Stimulated activated CD8-positive, alpha-beta memory T cell treated with anti-CD3 and anti-CD28 coated beads, Interleukin-4, amount 100 ng/mL, for 4 hours (primary cell): ENCODE results near the gene KANK3.
"Not testable (repeated sequence)": the region's sequence is repeated elsewhere in the genome, so short reads cannot be mapped to it uniquely, and the experiment has no call there.

Experiments
- DNase-seq, 2 donors: peaks; one replicate each; pipeline ENCODE4 v3.0.0-alpha.2; 2020; ENCODE audit warnings: low read depth in 2 of 2, low spot score in 1 of 2

KANK3 gene

DNA sequence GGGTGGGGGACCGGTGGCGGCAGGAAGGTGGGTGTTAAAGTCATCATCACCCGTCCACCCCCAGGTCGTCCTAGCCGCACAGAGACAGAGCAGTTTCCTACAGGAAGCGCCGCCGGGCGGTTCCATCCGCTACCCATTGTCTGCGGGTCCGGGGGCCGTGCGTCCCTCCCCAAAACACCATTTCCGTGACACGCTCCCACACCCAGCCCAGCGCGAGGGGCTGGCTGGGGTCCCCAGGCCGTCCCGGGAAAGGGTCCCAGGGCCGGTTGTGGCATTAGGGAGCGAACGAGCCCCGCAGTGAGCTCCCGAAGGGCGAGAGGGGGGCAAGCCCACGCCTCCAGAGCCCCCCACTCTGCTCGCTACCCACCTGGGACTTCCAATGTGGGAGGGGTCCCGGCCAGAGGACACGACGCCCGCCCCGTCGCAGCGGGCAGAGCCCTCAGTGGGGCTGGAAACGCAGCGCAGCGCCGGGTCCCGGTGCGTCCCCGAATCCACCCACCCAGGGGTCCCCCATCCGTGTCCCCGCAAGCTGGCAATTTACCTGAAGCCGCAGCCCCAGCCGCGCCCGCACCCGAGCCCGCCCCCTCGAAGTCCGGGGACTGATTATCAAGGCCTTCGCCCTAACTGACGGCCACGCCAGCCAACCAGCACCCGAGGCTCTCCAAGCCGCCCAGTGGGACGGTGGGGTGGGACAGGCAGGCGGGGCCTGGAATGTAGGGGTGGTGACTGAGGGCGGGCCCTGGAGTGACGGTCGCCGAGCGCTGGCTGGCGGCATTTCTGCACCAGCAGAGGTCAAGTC, at the start of gene KANK3:
KANK3 (minus strand) TSS at position 579 of the 799 bp plus-strand sequence. CDS start 5,434 bp downstream, outside the sequence.
- peak; percentile 71 to 86 for DNase-seq

GRCh38 chr19:8392017-8392591, 49.0 kb upstream of the KANK3 start:
- no peak for DNase-seq

DNA sequence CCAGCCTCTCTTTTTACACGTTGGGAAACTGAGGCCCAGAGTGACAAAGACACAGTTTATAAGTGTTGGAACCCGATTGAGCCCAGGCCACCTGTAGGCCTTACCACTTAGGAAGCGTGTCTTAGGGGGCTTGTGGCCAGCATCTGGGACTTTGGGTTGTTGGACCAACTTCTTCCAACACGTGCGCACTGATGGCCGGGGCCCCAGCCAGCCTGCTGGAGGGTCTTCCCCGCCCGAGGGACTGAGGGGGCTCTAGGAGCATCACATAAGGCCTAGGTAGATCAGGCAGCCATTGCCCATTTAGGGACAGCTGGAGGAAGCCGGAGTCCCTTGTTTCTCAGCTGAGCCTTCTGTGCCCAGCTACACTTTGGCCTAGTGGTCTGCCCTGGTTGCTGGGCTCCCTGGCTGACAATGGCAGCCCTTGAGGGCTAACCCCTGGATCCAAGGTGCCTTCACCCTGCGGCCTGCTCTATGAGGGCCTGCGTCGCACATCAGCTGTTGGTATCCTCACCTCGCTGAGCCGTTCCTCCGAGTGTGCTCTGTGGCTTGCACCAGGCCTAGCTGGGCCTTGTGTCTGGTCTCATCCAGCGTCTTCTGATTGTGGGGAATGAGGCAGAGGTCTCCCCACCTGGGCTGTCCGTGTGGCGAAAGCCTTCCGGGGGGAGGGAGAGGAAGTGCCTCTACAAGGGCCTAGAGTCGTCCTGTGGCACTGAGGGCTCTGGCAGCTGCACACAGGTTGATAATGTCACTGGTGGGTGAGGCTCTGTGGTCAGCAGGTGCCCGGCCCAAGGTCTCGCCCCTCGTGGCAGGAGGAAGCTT, 48.3 kb upstream of the KANK3 start:
- DNase-seq, result no peak

DNA sequence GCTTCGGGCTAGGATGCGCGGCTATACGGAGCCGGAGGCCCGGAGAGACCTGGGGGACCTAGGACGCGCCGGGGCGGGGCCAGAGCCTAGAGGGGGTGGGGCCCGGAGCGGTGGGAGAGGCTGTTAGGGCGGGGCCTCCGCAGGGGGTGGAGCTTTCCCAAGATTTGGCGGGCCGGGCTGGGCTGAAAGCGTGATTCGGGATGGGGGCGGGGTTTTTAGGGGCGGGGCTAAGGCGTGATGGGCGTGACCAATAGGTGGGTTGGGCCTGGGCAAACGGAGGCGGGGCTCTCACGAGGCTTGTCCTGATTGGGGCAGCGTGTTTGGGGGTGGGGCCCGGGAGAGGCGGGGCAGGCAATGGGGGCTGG, 47.5 kb upstream of the KANK3 start:
- peak; percentile 79 to 89 for DNase-seq

- DNase-seq, result peak; percentile 95 to 97
Observed at GRCh38 chr19:8389891-8390616, 47.0 kb upstream of the KANK3 start, which contains the start of gene RAB11B. RAB11B (plus strand) TSS chr19:8390360; CDS start chr19:8390417, 57 bp downstream.

DNA sequence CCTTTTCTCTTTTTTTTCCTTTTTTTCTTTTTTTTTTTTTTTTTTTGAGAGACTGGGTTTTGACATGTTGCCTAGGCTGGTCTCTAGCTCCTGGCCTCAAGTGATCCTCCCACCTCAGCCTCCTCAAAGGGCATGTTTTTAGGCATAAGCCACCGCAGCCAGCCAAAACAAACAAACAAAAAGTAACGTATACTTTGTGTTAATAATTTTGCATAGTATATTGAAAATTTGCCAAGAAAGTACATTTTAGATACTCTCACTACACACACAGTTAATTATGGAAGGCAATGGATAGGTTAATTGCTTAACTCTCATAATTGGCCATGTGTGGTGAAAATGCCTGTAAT, 45.5 kb upstream of the KANK3 start:
- no peak for DNase-seq

GRCh38 chr19:8387688-8388611, 44.9 kb upstream of the KANK3 start:
- DNase-seq, result no peak

DNA sequence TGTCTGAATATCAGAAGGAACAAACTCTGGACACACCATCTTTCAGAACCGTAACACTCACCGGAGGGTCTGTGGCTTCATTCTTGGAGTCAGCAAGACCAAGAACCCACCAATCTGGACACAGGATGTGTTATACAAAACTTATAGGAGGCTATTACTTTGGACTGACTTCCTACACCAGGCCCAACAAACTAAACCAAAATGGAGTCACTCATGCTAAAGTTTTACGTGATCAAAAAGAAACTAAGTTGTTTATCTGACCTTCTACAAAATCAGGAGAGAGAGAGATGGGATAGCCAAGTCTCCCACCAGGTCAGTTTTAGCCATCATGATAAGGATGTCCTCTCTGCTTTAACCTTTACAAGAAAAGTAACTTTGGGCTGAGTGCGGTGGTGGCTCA, 43.9 kb upstream of the KANK3 start:
- DNase-seq, result no peak

GRCh38 chr19:8386419-8386818, 43.4 kb upstream of the KANK3 start:
- not testable (repeated sequence) for DNase-seq

DNA sequence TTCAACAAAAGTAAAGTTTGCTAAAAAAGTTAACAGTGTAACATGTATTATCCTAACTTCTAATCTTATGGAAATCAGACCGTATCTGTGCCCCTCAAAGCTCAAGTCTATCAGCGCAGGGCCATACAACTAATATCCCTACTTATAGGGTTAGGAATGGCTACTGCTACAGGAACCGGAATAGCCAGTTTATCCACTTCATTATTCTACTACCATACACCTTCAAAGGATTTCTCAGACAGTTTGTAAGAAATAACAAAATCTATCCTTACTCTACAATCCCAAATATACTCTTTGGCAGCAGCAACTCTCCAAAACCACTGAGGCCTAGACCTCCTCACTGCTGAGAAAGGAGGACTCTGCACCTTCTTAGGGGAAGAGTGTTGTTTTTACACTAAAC, 42.5 kb upstream of the KANK3 start:
- DNase-seq, result not testable (repeated sequence)

- not testable (repeated sequence) for DNase-seq
Observed at GRCh38 chr19:8385103-8385502, 42.0 kb upstream of the KANK3 start.

- not testable (repeated sequence) for DNase-seq
Observed at GRCh38 chr19:8384569-8384968, 41.5 kb upstream of the KANK3 start.

DNA sequence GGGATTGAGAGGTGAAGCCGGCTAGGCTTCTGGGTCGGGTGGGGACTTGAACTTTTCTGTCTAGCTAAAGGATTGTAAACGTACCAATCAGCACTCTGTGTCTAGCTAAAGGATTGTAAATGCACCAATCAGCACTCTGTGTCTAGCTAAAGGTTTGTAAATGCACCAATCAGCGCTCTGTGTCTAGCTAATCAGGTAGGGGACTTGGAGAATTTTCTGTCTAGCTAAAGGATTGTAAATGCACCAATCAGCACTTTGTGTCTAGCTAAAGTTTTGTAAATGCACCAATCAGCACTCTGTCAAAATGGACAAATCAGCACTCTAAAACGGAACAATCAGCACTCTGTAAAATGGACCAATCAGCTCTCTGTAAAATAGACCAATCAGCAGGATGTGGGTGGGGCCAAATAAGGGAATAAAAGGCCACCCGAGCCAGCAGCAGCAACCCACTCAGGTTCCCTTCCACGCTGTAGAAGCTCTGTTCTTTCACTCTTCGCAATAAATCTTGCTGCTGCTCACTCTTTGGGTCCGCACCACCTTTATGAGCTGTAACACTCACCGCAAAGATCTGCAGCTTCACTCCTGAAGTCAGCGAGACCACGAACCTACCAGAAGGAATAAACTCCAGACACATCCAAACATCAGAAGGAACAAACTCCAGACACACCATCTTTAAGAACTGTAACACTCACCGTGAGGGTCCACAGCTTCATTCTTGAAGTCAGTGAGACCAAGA, 36.3 kb upstream of the KANK3 start:
- DNase-seq, result not testable (repeated sequence)

DNA sequence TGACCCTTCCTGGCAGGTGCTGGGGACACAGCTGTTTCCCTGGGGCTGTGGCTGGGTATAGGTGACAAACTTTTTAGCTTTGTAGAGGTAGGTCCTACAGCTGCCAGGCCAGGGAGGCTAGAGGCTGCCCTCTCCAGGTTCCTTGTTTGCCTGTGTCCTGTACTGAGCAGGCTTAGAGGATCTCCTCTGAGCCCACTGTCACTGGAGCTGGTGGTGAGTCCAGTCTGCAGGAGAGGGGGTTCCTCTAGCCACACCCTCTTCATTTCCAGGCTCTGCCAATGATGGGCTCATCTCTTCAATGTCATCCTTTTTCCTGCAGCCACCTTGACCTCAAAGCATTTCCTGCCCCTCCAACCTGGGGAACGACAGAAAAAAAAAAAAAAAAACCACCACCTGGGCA, 34.5 kb upstream of the KANK3 start:
- DNase-seq, result no peak

DNA sequence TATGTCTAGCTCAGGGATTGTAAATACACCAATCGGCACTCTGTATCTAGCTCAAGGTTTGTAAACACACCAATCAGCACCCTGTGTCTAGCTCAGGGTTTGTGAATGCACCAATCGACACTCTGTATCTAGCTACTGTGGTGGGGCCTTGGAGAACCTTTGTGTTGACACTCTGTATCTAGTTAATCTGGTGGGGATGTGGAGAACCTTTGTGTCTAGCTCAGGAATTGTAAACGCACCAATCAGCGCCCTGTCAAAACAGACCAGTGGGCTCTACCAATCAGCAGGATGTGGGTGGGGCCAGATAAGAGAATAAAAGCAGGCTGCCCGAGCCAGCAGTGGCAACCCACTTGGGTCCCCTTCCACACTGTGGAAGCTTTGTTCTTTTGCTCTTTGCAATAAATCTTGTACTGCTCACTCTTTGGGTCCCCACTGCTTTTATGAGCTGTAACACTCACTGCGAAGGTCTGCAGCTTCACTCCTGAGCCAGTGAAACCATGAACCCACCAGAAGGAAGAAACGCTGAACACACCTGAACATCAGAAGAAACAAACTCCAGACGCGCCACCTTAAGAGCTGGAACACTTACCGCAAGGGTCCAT, 33.4 kb upstream of the KANK3 start:
- not testable (repeated sequence) for DNase-seq

GRCh38 chr19:8375766-8376165, 32.7 kb upstream of the KANK3 start:
- not testable (repeated sequence) for DNase-seq

DNA sequence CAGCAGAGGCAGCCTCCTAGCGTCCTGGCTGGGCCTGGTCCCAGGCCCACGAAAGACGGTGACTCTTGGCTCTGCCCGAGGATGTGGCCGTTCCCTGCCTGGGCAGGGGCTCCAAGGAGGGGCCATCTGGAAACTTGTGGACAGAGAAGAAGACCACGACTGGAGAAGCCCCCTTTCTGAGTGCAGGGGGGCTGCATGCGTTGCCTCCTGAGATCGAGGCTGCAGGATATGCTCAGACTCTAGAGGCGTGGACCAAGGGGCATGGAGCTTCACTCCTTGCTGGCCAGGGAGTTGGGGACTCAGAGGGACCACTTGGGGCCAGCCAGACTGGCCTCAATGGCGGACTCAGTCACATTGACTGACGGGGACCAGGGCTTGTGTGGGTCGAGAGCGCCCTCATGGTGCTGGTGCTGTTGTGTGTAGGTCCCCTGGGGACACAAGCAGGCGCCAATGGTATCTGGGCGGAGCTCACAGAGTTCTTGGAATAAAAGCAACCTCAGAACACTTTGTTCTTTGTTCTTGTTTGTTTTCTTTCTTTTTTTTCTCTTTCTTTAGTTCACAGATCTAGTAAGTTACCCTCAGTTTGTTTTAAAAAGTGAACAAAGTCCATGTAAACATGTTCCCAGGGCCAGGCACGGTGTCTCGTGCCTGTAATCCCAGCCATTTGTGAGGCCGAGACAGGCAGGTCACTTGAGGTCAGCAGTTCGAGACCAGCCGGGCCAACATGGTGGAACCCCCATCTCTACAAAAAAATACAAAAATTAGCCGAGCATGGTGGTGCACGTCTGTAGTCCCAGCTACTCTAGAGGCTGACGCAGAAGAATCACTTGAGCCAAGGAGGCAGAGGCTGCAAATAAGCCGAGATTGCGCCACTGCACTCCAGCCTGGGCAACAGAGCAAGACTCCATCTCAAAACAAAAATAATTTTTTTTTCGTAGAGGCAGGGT, 31.1 kb upstream of the KANK3 start:
- DNase-seq, result no peak
